BJ (cell line): Measurements from ENCODE around the gene GALNT12. TPM values are rescaled to one million over a fixed set of nuclear protein-coding genes. Genes with fewer than 3 reads are reported as not detected.

Source experiments
- CTCF ChIA-PET: fragments of 350-600 bp; formaldehyde crosslinking; extraction: SDS; loops from one replicate; lab custom pipeline; 2021; ENCODE audit warnings: antibody characterized with exemption, inconsistent platforms; lab: Yijun Ruan, JAX
- POLR2A ChIA-PET: fragments of 300-600 bp; sonication (Branson Sonifier 250); formaldehyde crosslinking; extraction: SDS; loops from one replicate; lab custom pipeline; 2021; ENCODE audit warnings: antibody characterized with exemption; lab: Charles Lee
- DNase-seq: peaks from one replicate; pipeline ENCODE4 v3.0.0-alpha.2; 2011; ENCODE audit warnings: low read depth
- H3K27me3 ChIP-seq: 2 replicates; pipeline ENCODE4 v1.6.0; 2011; ENCODE audit warnings: low read length; ENCODE audit not compliant: control insufficient read depth, insufficient read depth
- H3K36me3 ChIP-seq: 2 replicates; pipeline ENCODE4 v1.5.1; 2011; ENCODE audit warnings: low read length; ENCODE audit not compliant: control insufficient read depth, insufficient read depth
- H3K4me3 ChIP-seq: 2 replicates; pipeline ENCODE4 v1.5.1; 2011; ENCODE audit warnings: low read depth, mild to moderate bottlenecking, control low read depth, low read length
- CTCF ChIP-seq: IDR thresholded peaks from 2 replicates; pipeline ENCODE4 v1.5.1; 2011; ENCODE audit warnings: low read depth, mild to moderate bottlenecking, control low read depth, inconsistent platforms, low read length, moderate library complexity; ENCODE audit not compliant: insufficient read depth
- polyA plus RNA-seq: library from polyadenylated mRNA; depleted of rRNA; stranded (reverse); fragments of >200 nt; gene quantifications from 2 replicates; pipeline ENCODE4 v1.2.3, GENCODE V29; 2011

GALNT12 gene
- polyA plus RNA-seq, 1 experiment = 4.2 TPM

- H3K4me3 ChIP-seq = no peak overlapping the region
- DNase-seq = no peak
- no peak for TF ChIP-seq CTCF
- no peaks in the 10 kb centered on the region; the same call in 1 of the 2 replicates for H3K27me3 ChIP-seq
- ChIA-PET CTCF (interaction anchor here (1.5 kb wide), 1 partner anchor 9 kb away, joined by 4 read pairs; no protein-coding TSS in a partner anchor), POLR2A (no interaction called here)
- H3K36me3 ChIP-seq = no peaks in the 10 kb centered on the region
Measured at GRCh38 chr9:98871558-98872065, 64.1 kb downstream of the GALNT12 start.

GRCh38 chr9:98873526-98873925 lies 66.1 kb downstream of the GALNT12 start:
- Histone ChIP-seq H3K4me3 (no peak overlapping the region), H3K36me3 (no peaks in the 10 kb centered on the region), H3K27me3 (peaks cover 3% of the 10 kb centered on the region)
- TF ChIP-seq CTCF = no peak
- CTCF ChIA-PET = interaction anchor here (0.6 to 1.8 kb wide), 3 partner anchors 19 to 125 kb away, joined by 3 to 4 read pairs (median 3); no protein-coding TSS in a partner anchor
- POLR2A ChIA-PET = no interaction called here
- no peak for DNase-seq

- ChIA-PET POLR2A (no interaction called here), CTCF (interaction anchor here (0.8 to 1.8 kb wide), 2 partner anchors 89 to 125 kb away, joined by 3 to 4 read pairs; no protein-coding TSS in a partner anchor)
- Histone ChIP-seq H3K4me3 (no peak overlapping the region), H3K36me3 (no peaks in the 10 kb centered on the region), H3K27me3 (peaks cover 3% of the 10 kb centered on the region)
- TF ChIP-seq CTCF = no peak
- DNase-seq = no peak
Measured at GRCh38 chr9:98873951-98874371, 66.5 kb downstream of the GALNT12 start.

- CTCF ChIA-PET = no interaction called here
Measured at GRCh38 chr9:98874721-98875255, 67.3 kb downstream of the GALNT12 start.

GRCh38 chr9:98875536-98875935 lies 68.1 kb downstream of the GALNT12 start:
- H3K36me3 ChIP-seq = no peaks in the 10 kb centered on the region
- POLR2A ChIA-PET = no interaction called here
- CTCF ChIA-PET = no interaction called here
- H3K27me3 ChIP-seq = peaks cover 4% of the 10 kb centered on the region
- no peak overlapping the region for H3K4me3 ChIP-seq
- TF ChIP-seq CTCF = no peak
- DNase-seq = no peak

More at GRCh38 chr9:98874721-98875255, 67.3 kb downstream of the GALNT12 start:
- TF ChIP-seq CTCF = no peak
- Histone ChIP-seq H3K27me3 (peaks cover 3% of the 10 kb centered on the region), H3K4me3 (no peak overlapping the region), H3K36me3 (no peaks in the 10 kb centered on the region)
- DNase-seq = no peak
- POLR2A ChIA-PET = no interaction called here
